Stimulated activated CD4-positive, alpha-beta T cell treated with anti-CD3 and anti-CD28 coated beads, Interleukin-4, amount 100 ng/mL, for 24 hours (primary cell): Measurements from ENCODE around the gene MR1.

Source experiments
- DNase-seq: peaks from one replicate; pipeline ENCODE4 v3.0.0-alpha.2; 2020

MR1 gene

GRCh38 chr1:181033799-181034451 is at the start of gene MR1:
TSS of gene MR1 (plus strand) at chr1:181033983. CDS start at chr1:181034008, 25 bp downstream.
- peak; percentile 44 for DNase-seq

GRCh38 chr1:180988253-180988752 is 45.5 kb upstream of the MR1 start:
- DNase-seq, result no peak

GRCh38 chr1:180994262-180994661 is 39.5 kb upstream of the MR1 start:
- peak; percentile 21 for DNase-seq

- DNase-seq, result no peak
Observed at GRCh38 chr1:180997843-180998504, 35.8 kb upstream of the MR1 start.

- DNase-seq, result no peak
Observed at GRCh38 chr1:181001091-181001780, 32.5 kb upstream of the MR1 start.

GRCh38 chr1:181002582-181003172 is 31.1 kb upstream of the MR1 start:
- no peak for DNase-seq

- no peak for DNase-seq
Observed at GRCh38 chr1:181010789-181011188, 23.0 kb upstream of the MR1 start.

- DNase-seq, result no peak
Observed at GRCh38 chr1:181011301-181012202, 22.2 kb upstream of the MR1 start.

GRCh38 chr1:181012203-181012745 is 21.5 kb upstream of the MR1 start:
- no peak for DNase-seq

- DNase-seq, result no peak
Observed at GRCh38 chr1:181013144-181013543, 20.6 kb upstream of the MR1 start.

GRCh38 chr1:181014477-181015250 is 19.1 kb upstream of the MR1 start:
- peak; percentile 32 for DNase-seq

- DNase-seq, result no peak
Observed at GRCh38 chr1:181015251-181015615, 18.6 kb upstream of the MR1 start.

- DNase-seq, result no peak
Observed at GRCh38 chr1:181016563-181016962, 17.2 kb upstream of the MR1 start.

GRCh38 chr1:181018901-181019681 is 14.7 kb upstream of the MR1 start:
- no peak for DNase-seq

GRCh38 chr1:181021159-181021558 is 12.6 kb upstream of the MR1 start:
- no peak for DNase-seq

- DNase-seq, result peak; percentile 71
Observed at GRCh38 chr1:181021811-181022434, 11.9 kb upstream of the MR1 start.

- DNase-seq, result no peak
Observed at GRCh38 chr1:181023265-181024057, 10.3 kb upstream of the MR1 start.

- no peak for DNase-seq
Observed at GRCh38 chr1:181028196-181028595, 5.6 kb upstream of the MR1 start.

GRCh38 chr1:181028615-181029014 is 5.2 kb upstream of the MR1 start:
- DNase-seq, result no peak
